Transverse colon (tissue), 4 donors: ENCODE measurements around the gene HERC2.

Experiments used
- CTCF ChIP-seq, 5 experiments: fragments of 200-600 bp in 3 of 5; fragments of 450-650 bp in 2 of 5; sonication (generic) in 3 of 5; IDR thresholded peaks; 1 replicate in 2 of 5; 2 replicates in 3 of 5; pipeline ENCODE4 v1.5.1; 2016 to 2017; ENCODE audit warnings: antibody characterized with exemption in 5 of 5, inconsistent platforms in 3 of 5, mild to moderate bottlenecking in 2 of 5, moderate library complexity in 1 of 5
- EP300 ChIP-seq: sonication (generic); formaldehyde crosslinking; IDR thresholded peaks from one replicate; pipeline ENCODE4 v1.6.1; 2017; ENCODE audit warnings: antibody characterized with exemption, low read depth
- POLR2A ChIP-seq: fragments of 450-650 bp; IDR thresholded peaks from one replicate; pipeline ENCODE4 v1.6.1; 2016; ENCODE audit warnings: antibody characterized with exemption, mild to moderate bottlenecking, moderate library complexity
- POLR2AphosphoS5 ChIP-seq, 3 donors: sonication (generic); formaldehyde crosslinking; IDR thresholded peaks; one replicate each; pipeline ENCODE4 v1.6.1; 2016; ENCODE audit warnings: antibody characterized with exemption in 3 of 3

- TF ChIP-seq EP300 (no peak), CTCF (IDR thresholded peaks at IDR 0.05) (no peak), POLR2AphosphoS5 (IDR thresholded peaks at IDR 0.05) (no peak), POLR2A (no peak)
These were observed 224.2 kb downstream of the HERC2 start for GRCh38 chr15:28097656-28098359.
